Measurements from ENCODE around the gene RINL.

Gene RINL

GRCh38 chr19:38877781-38878574, at the start of gene RINL:
Gene RINL, minus strand, starts transcription at chr19:38878275. Its CDS starts 1,533 bp downstream, at chr19:38876742.
- H3K9me3 ChIP-seq (replicated peaks in 1 of 11), result no peaks in the 10 kb centered on the region
- H3K27ac ChIP-seq, result peak within 1 kb of the TSS; percentile 78 to 97 (median 90)
- peak within 1 kb of the TSS; percentile 40 to 66 (median 50) for H3K4me3 ChIP-seq
- TF ChIP-seq Cebpa-rat (IDR thresholded peaks at IDR 0.05), result no peak
- H4K20me1 ChIP-seq, result no peaks in the 10 kb centered on the region
- H3K4me1 ChIP-seq, result peaks cover 37 to 90% (median 80%) of the 10 kb centered on the region in 10 experiments
- peak within 1 kb of the TSS; percentile 87 to 99 (median 96) for H3K4me2 ChIP-seq
- peaks cover 0 to 26% (median 10%) of the 10 kb centered on the region in 11 experiments; a peak in 11 of 22 replicates for H3K36me3 ChIP-seq
- H3K9ac ChIP-seq, result peak within 1 kb of the TSS; percentile 73 to 86 (median 83)
- H3K27me3 ChIP-seq, result no peaks in the 10 kb centered on the region

DNA sequence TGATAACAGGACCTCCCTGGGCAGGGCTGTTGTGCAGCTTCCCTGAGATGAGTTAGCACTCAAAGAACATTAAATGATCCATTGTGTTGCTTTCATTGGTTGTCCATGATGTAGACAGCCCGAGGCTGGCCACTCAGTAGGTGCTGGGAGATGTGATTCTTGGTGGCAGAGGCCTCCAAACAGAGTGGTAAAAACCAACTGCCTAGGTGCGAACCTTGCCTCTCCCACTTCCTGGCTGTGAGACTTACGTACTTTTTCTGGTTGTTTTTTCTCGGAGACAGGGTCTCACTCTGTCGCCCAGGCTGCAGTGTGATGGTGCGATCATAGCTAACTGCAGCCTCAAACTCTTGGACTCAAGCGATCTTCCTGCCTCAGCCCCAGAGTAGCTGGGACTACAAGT, 46.3 kb upstream of the RINL start:
- Histone ChIP-seq H3K27ac (no peak overlapping the region), H4K20me1 (peaks cover 0 to 18% (median 0%) of the 10 kb centered on the region in 11 experiments; a peak in 2 of 22 replicates), H3K9me3 (replicated peaks in 1 of 11) (no peaks in the 10 kb centered on the region), H3K4me1 (peaks cover 9 to 26% (median 15%) of the 10 kb centered on the region in 10 experiments), H3K36me3 (peaks cover 39 to 75% (median 60%) of the 10 kb centered on the region in 11 experiments), H3K4me3 (no peak overlapping the region), H3K4me2 (no peak overlapping the region), H3K27me3 (no peaks in the 10 kb centered on the region), H3K9ac (no peak overlapping the region)
- no peak for TF ChIP-seq Cebpa-rat (IDR thresholded peaks at IDR 0.05)

- Histone ChIP-seq H3K9me3 (replicated peaks in 1 of 11) (no peaks in the 10 kb centered on the region), H3K27ac (no peak overlapping the region), H3K4me3 (no peak overlapping the region), H4K20me1 (peaks cover 0 to 8% (median 0%) of the 10 kb centered on the region in 11 experiments; a peak in 2 of 22 replicates), H3K36me3 (peaks cover 39 to 74% (median 50%) of the 10 kb centered on the region in 11 experiments), H3K27me3 (no peaks in the 10 kb centered on the region), H3K4me2 (no peak overlapping the region), H3K4me1 (peaks cover 0 to 16% (median 7%) of the 10 kb centered on the region in 10 experiments; a peak in 15 of 20 replicates), H3K9ac (no peak overlapping the region)
- no peak for TF ChIP-seq Cebpa-rat (IDR thresholded peaks at IDR 0.05)
These were observed 44.4 kb upstream of the RINL start for GRCh38 chr19:38922482-38922881.

DNA sequence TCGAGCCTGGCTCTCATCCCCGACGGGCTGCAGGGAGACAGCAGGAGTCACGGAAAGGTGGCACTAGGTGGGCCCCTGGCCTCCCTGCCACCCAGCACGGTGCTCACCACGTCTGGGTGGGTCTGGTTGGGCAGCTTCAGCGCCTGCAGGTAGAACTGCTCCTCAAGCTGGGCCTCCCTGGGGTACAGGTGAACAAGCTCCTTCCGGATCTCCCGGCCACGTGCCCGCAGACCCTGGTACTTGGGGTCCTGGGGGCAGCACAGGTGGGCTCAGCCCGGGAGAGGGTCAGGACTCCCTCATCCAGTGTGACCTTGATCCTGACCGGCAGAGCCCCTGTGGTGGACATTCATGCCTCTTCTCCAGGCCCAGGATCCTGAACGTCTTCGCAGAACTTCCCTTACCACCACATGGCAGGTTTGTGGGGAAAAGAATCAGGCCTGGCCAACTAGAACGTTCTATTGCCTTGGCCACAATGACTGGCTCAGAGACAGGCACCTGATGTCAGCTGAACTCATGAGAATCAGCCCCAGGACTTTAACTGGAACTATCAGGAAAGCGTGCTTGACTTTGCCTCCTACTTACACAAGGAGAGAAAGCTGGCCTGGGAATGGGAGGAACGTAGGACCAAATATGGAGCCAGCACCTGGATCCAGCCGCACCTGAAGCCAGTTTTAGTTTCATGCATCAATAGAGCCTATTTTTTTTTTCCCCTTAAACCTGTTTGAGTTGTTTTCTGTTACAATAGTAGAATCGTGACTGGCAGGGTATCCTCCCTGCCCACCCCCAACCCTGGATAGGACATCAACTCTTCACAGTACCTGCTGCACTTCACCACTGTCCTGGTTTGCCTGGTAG, 43.6 kb upstream of the RINL start:
- no peaks in the 10 kb centered on the region for H3K27me3 ChIP-seq

GRCh38 chr19:38920602-38921419, 42.7 kb upstream of the RINL start:
- Histone ChIP-seq H4K20me1 (0 out of 22 replicates have a peak, but pooled peaks cover 0 to 4% (median 0%) of the 10 kb centered on the region in 11 experiments), H3K27ac (peak overlapping the region in 7 of 11 experiments; percentile 10 to 53 (median 36); a peak in 6 of 22 replicates), H3K9ac (peak overlapping the region in 10 of 11 experiments; percentile 16 to 61 (median 47); a peak in 16 of 22 replicates), H3K4me1 (peaks cover 0 to 16% (median 7%) of the 10 kb centered on the region in 10 experiments; a peak in 15 of 20 replicates), H3K9me3 (replicated peaks in 1 of 11) (no peaks in the 10 kb centered on the region), H3K36me3 (peaks cover 33 to 63% (median 40%) of the 10 kb centered on the region in 11 experiments), H3K27me3 (no peaks in the 10 kb centered on the region), H3K4me2 (peak overlapping the region in 6 of 11 experiments; percentile 9 to 58 (median 37); a peak in 12 of 22 replicates), H3K4me3 (no peak overlapping the region)
- no peak for TF ChIP-seq Cebpa-rat (IDR thresholded peaks at IDR 0.05)

More for the DNA sequence above, 43.6 kb upstream of the RINL start:
- H3K36me3 ChIP-seq, result peaks cover 39 to 66% (median 47%) of the 10 kb centered on the region in 11 experiments
- H3K9ac ChIP-seq, result no peak overlapping the region
- no peak overlapping the region for H3K4me3 ChIP-seq
- no peak for TF ChIP-seq Cebpa-rat (IDR thresholded peaks at IDR 0.05)
- H4K20me1 ChIP-seq, result 0 out of 22 replicates have a peak, but pooled peaks cover 0 to 6% (median 0%) of the 10 kb centered on the region in 11 experiments
- H3K4me2 ChIP-seq, result no peak overlapping the region
- no peak overlapping the region for H3K27ac ChIP-seq
- peaks cover 0 to 16% (median 7%) of the 10 kb centered on the region in 10 experiments; a peak in 15 of 20 replicates for H3K4me1 ChIP-seq
- H3K9me3 ChIP-seq (replicated peaks in 1 of 11), result no peaks in the 10 kb centered on the region

DNA sequence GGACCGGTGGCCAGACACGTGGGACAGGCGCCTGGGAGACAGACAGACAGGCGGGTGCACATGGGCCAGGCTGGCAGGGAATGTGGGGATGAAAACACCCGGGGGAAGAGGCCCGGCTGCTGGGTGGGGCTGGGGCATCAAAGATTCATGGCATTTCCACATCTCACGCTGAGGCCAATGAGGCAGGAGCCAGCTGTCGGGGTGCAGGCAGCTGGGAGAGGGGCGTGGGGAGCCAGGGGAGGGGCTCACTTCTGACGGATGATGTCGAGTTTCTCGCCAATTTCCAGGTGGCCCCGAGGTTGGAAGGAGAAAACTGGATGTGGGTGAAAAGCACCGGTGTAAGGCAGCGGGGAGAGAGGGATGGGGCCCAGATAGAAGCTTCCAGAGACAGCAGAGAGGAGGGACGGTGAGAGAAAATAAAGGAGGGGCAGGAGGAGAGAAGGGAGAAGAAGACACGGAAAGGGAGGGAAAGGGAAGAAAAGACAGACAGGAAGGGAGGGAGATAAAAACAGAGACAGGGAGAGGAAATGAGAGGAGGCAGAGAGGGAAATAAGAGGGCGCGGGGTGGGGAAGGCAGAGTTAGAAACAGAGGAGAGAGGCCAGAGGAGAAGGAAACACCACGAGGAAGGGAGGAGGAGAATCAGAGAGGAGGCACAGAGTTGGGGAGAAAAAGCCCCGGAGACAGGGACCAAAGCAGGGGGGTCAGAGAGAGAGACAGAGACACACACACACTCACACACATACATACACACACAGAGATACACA, 41.9 kb upstream of the RINL start:
- H3K4me1 ChIP-seq, result peaks cover 0 to 16% (median 7%) of the 10 kb centered on the region in 10 experiments; a peak in 15 of 20 replicates
- H3K36me3 ChIP-seq, result peaks cover 26 to 63% (median 33%) of the 10 kb centered on the region in 11 experiments
- peak overlapping the region in 10 of 11 experiments; percentile 16 to 61 (median 47); a peak in 16 of 22 replicates for H3K9ac ChIP-seq
- no peak for TF ChIP-seq Cebpa-rat (IDR thresholded peaks at IDR 0.05)
- peak overlapping the region in 6 of 11 experiments; percentile 9 to 58 (median 37); a peak in 12 of 22 replicates for H3K4me2 ChIP-seq
- H3K4me3 ChIP-seq, result no peak overlapping the region
- H4K20me1 ChIP-seq, result 0 out of 22 replicates have a peak, but pooled peaks cover 0 to 4% (median 0%) of the 10 kb centered on the region in 11 experiments
- no peaks in the 10 kb centered on the region for H3K9me3 ChIP-seq (replicated peaks in 1 of 11)
- no peaks in the 10 kb centered on the region for H3K27me3 ChIP-seq
- H3K27ac ChIP-seq, result peak overlapping the region in 7 of 11 experiments; percentile 10 to 53 (median 36); a peak in 6 of 22 replicates

DNA sequence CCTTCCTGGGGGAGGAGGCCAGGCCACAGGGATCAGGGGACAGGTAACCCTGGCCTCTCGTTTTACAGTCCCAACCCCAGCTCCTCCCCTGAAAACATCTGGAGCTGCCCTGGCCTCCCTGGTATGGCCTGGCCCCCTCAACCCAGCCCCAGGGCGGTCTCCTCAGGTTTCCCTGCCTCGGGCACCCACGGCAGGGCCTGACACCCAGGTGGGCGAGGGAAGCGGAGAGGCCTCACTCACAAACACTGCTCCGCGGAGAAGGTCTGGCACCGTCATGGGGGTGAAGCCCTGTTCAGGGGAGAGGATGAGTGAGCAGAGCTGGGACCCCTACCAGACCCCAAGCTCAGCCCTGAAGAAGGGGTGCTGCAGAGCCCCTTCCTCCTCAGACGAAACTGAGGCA, 40.5 kb upstream of the RINL start:
- no peak overlapping the region for H3K4me3 ChIP-seq

More for the DNA sequence above, 40.5 kb upstream of the RINL start:
- Histone ChIP-seq H4K20me1 (0 out of 22 replicates have a peak, but pooled peaks cover 0 to 4% (median 0%) of the 10 kb centered on the region in 11 experiments), H3K36me3 (peaks cover 13 to 53% (median 21%) of the 10 kb centered on the region in 11 experiments), H3K9ac (peak overlapping the region in 2 of 11 experiments; percentile 11 to 38; a peak in 2 of 22 replicates), H3K4me1 (peaks cover 0 to 16% (median 7%) of the 10 kb centered on the region in 10 experiments; a peak in 15 of 20 replicates), H3K27ac (no peak overlapping the region), H3K27me3 (no peaks in the 10 kb centered on the region), H3K4me2 (no peak overlapping the region), H3K9me3 (replicated peaks in 1 of 11) (no peaks in the 10 kb centered on the region)
- TF ChIP-seq Cebpa-rat (IDR thresholded peaks at IDR 0.05), result no peak

Data from BLaER1 treated with 17β-estradiol and CSF1 and Interleukin-3, amounts not matched to agents 10 nM and 100 nM (cell line).